HG02938 (cell line): ENCODE results near the gene KCTD10.
"Not testable (repeated sequence)": the region's sequence is repeated elsewhere in the genome, so short reads cannot be mapped to it uniquely, and the experiment has no call there.

Experiments used
- ATAC-seq: cut with Tn5 transposase; IDR thresholded peaks from one replicate; pipeline ENCODE4 v1.9.1; 2021; ENCODE audit warnings: mild to moderate bottlenecking, moderate library complexity; ENCODE audit not compliant: unreplicated experiment

Gene KCTD10

GRCh38 chr12:109475121-109475520 is 2.0 kb downstream of the KCTD10 start:
- ATAC-seq, result no peak

DNA sequence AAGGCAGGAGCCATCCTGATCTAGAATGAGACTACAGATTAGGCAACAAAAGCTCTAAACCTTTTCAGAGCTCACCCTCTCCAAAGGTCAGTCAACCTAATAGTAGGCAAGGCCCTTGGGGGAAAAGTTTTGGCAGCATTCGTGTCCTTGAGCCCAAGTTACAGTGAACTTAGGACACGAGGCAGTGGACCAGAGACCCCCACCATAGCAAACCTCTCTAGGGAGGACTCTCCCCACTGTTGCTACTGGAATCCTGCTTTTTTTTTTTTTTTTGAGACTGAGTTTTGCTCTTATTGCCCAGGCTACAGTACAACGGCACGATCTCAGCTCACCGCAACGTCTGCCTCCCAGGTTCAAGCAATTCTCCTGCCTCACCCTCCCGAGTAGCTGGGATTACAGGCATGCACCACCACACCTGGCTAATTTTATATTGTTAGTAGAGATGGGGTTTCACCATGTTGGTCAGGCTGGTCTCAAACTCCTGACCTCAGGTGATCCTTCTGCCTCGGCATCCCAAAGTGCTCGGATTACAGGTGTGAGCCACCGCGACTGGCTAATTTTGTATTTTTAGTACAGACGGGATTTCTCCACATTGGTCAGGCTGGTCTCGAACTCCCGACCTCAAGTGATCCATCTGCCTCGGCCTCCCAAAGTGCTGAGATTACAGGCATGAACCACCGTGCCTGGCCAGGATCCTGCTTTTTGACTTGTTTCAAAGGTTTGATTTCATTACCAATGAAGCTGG is 3.4 kb downstream of the KCTD10 start:
- not testable (repeated sequence) for ATAC-seq

- no peak for ATAC-seq
Observed at GRCh38 chr12:109473006-109473405, 4.1 kb downstream of the KCTD10 start.

- no peak for ATAC-seq
Observed at GRCh38 chr12:109469517-109469916, 7.6 kb downstream of the KCTD10 start.

DNA sequence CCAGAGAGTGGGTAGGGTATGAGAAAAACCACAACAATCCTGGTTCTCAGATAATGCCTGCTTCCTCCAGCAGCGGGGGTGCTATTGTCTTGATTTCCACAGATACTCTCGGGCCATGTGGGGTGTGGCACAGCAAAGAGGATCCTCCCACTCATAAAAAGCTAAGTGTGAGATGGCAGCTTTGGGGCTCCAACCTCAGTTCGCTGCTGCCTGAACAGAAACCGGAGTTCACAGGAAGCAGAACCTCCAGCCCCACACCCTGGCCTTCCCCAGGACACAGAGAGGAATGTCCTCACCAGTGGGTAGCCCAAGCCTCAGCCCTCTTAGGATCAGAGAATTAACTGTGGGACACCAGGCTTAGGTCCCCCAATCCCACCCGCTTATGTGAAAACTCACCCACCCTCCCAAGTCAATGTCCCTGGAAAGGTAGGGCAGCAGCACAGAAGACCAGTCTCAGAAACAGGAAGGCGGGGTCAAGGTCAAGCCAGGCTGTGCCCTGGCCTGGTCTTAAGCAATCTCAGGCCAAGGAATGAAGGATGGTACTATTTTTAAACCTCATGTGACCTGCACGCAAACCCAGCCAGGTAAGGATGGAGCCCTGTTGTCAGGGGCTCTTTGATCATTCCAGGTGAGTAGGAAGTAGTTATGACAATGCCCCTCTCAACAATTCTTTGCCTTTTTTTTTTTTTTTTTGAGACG is 9.0 kb downstream of the KCTD10 start:
- no peak for ATAC-seq

GRCh38 chr12:109466821-109467220 is 10.3 kb downstream of the KCTD10 start:
- no peak for ATAC-seq

- ATAC-seq, result no peak
Observed at GRCh38 chr12:109466305-109466704, 10.8 kb downstream of the KCTD10 start.

GRCh38 chr12:109464642-109465351 is 12.3 kb downstream of the KCTD10 start:
- ATAC-seq, result no peak

DNA sequence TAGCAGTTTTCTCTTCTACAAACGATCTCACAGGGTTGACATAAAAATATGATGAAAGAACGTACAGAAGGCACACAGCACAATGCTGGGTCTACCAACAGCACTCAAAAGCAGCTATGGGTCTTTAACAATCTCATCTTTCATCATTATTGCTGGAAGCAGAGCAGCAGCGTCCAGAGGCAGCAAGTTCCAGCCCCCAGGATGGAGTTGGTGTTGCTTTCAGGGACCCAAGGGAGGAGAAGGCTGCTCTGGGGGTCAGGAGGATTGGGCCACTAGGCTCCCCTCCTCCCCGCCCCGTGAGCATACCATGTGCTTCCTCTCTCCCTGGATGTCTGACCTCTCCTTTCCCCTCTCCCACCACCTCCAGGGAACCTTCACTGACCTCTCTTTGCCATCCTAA is 13.3 kb downstream of the KCTD10 start:
- no peak for ATAC-seq

GRCh38 chr12:109462868-109463692 is 14.0 kb downstream of the KCTD10 start:
- no peak for ATAC-seq

DNA sequence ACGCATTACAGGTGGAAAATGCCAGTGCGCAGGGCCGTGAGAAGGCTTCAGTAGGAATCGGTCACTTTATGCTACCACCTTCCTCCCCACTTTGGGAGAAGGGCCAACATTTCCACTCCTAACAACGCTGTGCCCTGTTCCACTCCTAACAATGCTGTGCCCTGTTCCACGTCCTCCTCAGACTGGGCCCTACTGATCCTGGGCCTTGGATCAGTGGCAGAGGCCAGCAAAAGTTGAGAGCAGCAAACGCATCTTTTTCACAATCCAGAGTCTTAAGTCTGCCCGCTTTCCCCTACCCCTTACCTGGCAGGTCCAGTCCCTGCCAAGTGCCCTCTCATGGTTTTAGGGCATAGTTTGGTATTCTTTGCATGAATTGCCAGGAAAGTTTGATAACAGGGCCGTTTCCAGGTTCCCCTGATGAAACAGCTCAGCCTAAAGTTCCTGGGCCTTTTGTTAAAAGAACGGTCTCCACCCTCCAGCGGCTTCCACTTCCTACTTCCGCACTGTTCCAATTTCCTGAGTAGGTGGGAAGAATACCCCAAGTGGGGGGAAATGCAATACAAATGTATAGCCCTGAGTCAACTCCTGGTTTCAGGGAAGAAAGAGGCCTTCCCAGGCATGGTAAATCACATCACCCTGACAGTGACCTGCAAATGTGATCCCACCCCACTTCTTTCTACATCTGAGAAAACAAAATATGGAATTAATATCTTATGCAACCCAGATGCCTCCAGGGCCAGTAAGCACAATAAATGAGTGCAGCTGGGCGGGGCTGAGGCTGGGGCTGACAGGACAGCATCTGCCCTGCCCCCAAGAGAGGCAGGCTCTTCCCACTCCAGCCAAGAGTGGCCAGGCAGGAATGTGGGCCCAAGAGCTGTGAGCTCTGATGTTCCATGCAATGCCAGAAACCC is 15.0 kb downstream of the KCTD10 start:
- no peak for ATAC-seq

DNA sequence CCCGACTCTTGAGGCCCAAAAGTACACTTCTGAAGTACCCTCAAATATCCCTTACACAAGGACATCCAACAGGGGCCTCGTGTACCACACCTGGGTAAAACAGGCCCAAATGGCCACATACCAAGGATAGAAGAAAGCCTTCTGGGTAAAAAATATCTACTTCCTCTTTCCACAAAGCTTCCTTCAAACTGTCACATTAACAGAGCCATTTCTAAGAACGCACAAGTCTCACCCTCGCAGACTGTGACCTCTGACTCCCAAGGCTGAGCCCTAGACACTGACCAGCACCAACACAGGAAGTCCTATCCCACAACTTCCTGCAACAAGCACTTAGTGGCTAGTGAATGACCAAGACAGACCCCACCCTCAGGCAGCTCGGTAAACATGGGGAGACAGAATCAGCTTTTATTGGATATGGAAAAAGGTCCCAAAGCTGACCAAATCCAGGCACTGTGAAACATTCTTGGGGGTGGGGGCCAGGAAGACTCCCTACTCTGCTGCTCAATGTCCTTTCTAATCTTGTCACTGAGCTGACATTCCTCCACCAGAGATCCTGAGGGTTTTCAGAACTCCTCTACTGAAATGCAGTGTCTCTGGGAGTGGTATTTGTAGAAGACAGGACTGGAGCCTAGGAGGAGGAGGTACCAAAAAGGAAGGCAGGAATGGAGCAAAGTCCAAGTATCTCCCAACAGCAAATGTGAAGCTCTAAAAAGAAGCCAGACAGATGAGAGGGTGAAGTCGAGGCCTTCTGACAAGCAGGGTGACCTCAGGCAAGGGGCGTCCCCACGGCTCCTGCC is 15.9 kb downstream of the KCTD10 start:
- no peak for ATAC-seq

- no peak for ATAC-seq
Observed at GRCh38 chr12:109460538-109460937, 16.6 kb downstream of the KCTD10 start.

DNA sequence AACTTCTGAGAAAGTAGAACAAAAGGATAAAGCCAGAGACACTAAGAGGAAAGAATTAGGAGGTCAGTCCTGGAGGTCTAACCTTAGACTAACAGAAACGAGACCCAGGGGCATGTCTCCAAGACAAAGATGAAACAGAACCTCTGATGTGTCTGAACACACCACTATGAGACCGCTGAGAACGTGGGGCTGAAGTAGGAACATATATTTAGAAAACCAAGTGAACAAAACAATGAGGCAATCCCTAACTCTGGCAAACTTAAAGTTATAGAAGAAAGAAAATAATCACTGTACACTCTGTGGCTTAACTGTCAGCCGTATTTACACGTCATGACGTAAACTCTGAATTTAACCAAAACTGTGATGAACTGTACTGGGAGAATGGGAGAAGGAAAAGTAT is 17.9 kb downstream of the KCTD10 start:
- ATAC-seq, result no peak

- ATAC-seq, result no peak
Observed at GRCh38 chr12:109458771-109459208, 18.3 kb downstream of the KCTD10 start.

- ATAC-seq, result no peak
Observed at GRCh38 chr12:109458086-109458485, 19.0 kb downstream of the KCTD10 start.

DNA sequence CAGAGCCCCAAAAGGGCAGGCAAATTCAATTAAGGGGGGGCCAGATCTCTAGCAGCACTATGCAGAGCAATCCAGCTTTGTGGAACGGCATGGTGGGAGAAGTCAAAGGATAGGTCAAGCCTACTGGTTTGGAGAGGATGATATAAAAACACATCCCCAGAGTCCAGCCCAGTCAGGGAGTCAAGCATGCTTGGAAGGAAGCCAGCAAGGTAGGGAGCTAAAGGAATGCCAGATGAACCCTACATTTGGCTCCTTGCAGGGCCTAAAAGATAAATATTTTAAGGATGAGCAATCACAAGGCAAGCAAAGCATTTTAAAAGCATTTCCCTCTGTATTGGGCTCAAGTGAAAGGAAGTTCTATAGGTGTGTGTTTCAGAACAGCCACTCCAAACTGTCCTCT is 21.4 kb downstream of the KCTD10 start:
- ATAC-seq, result no peak

DNA sequence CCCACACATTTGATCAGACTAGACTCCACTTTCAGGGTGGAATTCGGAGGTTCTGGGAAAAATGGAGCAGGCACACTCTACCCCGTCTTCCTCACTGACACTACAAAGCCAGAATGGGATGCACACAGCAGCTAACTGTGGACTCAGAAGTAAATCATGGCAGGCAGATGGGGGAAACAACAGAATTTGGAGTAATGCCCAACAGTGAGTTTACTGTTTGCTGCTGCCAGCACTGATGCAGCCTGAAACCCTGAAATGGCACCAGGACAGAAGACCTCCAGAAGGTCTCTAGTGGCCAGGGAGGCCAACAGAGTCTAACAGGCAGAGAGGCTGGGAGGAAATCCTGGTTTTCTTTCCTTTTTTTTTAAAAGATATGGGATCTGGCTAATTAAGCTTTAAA is 24.6 kb downstream of the KCTD10 start:
- no peak for ATAC-seq

DNA sequence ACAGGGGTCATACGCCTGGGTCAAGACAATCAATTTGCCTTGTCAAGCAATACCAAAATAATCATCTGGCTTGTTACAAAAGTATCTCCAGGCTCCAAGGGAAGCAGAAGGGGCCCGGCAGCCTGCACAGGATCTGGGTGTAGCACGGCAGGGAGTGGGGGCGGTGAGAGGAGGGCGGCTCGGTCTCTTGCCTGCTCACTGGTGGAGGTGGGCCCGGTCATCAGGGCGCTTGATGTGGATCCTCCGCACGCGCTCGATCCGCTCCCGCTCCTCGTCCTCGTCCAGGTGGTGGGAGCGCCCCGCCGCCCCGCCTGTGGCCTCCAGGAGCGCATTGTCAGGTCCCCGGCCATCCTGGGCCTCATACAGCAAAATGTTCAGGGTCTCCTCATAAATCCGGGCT is 25.7 kb downstream of the KCTD10 start:
- no peak for ATAC-seq
